GM12878 (cell line): Measurements from ENCODE around the gene WFS1. TPM values are rescaled to one million over a fixed set of nuclear protein-coding genes. Genes with fewer than 3 reads are reported as not detected.

Experiments
- BCL11A ChIP-seq: IDR thresholded peaks from 2 replicates; pipeline ENCODE4 v1.6.1; 2011; ENCODE audit warnings: low read depth, low read length
- DPF2 ChIP-seq: fragments of 450-650 bp; IDR thresholded peaks from 2 replicates; pipeline ENCODE4 v1.6.1; 2017; ENCODE audit warnings: mild to moderate bottlenecking
- ELK1 ChIP-seq: IDR thresholded peaks from 2 replicates; pipeline ENCODE4 v1.6.1; 2012; ENCODE audit warnings: low read depth, low read length, improper control_type of control experiment
- MTA3 ChIP-seq: IDR thresholded peaks from 2 replicates; pipeline ENCODE4 v1.6.1; 2012; ENCODE audit warnings: low read length, inconsistent platforms, borderline replicate concordance
- NR2C2 ChIP-seq: IDR thresholded peaks from 2 replicates; pipeline ENCODE4 v1.6.1; 2011; ENCODE audit warnings: borderline replicate concordance, low read depth; ENCODE audit not compliant: control insufficient read depth, insufficient read length
- NRF1 ChIP-seq: conservative IDR thresholded peaks from 2 replicates; pipeline ENCODE4 v1.6.1; 2011; ENCODE audit warnings: mild to moderate bottlenecking, low read depth, low read length, improper control_type of control experiment
- PAX8 ChIP-seq: fragments of 450-650 bp; IDR thresholded peaks from 2 replicates; pipeline ENCODE4 v1.6.1; 2017; ENCODE audit warnings: mild to moderate bottlenecking, moderate library complexity
- TCF12 ChIP-seq: IDR thresholded peaks from 2 replicates; pipeline ENCODE4 v1.6.1; 2011; ENCODE audit warnings: low read depth, mild to moderate bottlenecking, low read length
- ZBTB11 ChIP-seq: fragments of 450-650 bp; formaldehyde crosslinking; IDR thresholded peaks from 2 replicates; pipeline ENCODE4 v1.5.0; 2022; ENCODE audit warnings: mild to moderate bottlenecking, missing genetic modification characterization
- polyA plus RNA-seq, 11 experiments: library from polyadenylated mRNA; depleted of rRNA in 4 of 11; unstranded in 6 of 11; stranded (reverse) in 5 of 11; fragments of >200 nt; fragmentation: Nextera tagmentation in 4 of 11; fragmentation: Illumina TruSeq in 1 of 11; extraction: Ambion mirVana in 4 of 11; extraction: Trizol in 1 of 11; gene quantifications; 1 replicate in 1 of 11; 2 replicates in 10 of 11; pipeline versions ENCODE4 v1.2.1 to v1.2.3, GENCODE V29; 2011 to 2016; ENCODE audit warnings: inconsistent platforms in 2 of 11, missing spikeins in 2 of 11, low read depth in 1 of 11
- total RNA-seq, 4 experiments: library from RNA; depleted of rRNA in 3 of 4; stranded (reverse); fragments of >200 nt in 3 of 4; fragmentation: Illumina TruSeq in 1 of 4; extraction: Trizol in 1 of 4; gene quantifications; 2 replicates each; pipeline versions ENCODE4 v1.2.1 to v1.2.3, GENCODE V29; 2013 to 2021
- TF ChIP-seq, protein P1 (sequence below): fragments of 450-650 bp; IDR thresholded peaks from 2 replicates; pipeline ENCODE4 v1.6.1; 2017; ENCODE audit warnings: mild to moderate bottlenecking

WFS1 gene
- total and polyA plus RNA-seq, 10 of the 15 experiments (the other 5 are each of a cell fraction or from before 2014, with no cell fraction given), result 0.31 to 4.7 (median 2.0) TPM

DNA sequence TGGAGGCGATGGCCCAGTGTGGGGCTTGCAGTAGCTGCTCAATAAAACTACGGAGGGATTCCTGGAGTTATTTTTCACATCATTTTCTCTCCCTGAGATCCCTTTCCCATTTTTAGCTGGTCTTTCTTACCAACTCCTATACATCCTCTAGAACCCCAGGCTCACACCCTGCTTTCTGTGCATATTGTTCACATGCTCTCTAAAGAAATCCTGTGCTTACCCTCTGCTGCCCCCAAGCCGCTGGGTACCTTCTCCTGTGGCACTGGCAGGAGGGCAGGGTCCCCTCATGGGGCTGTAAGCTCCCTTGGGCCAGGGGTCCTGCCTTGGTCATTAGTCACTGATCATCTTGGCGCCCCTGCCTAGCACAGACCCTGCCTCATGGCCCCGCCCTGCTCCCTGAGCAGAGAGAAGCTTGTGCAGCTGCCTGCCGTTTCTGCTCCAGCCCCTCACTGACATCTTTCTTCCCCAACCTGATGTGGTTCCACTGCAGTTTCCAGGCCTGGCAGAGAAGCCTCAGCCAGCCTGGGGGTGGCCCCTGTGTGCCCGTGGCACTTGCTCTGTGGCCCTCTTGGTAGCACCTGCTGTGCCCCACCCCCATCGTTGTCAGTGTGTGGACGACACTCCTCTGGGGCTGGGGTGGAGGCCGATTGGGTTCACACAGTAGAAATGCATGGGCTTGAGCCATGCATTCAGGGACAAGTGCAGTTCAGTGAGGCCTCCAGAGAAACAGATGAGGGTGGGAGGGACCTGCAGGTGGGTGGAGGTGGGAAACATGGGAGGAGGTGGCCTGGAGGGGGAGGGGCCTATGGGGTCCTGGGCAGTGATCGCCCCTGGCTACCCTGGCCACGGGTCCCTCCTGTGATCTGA is 69.5 kb downstream of the WFS1 start (continued):
- no peak for TF ChIP-seq ZBTB11 (CRISPR knock-in tag)
- TF ChIP-seq TCF12, result no peak
- TF ChIP-seq, protein P1, sequence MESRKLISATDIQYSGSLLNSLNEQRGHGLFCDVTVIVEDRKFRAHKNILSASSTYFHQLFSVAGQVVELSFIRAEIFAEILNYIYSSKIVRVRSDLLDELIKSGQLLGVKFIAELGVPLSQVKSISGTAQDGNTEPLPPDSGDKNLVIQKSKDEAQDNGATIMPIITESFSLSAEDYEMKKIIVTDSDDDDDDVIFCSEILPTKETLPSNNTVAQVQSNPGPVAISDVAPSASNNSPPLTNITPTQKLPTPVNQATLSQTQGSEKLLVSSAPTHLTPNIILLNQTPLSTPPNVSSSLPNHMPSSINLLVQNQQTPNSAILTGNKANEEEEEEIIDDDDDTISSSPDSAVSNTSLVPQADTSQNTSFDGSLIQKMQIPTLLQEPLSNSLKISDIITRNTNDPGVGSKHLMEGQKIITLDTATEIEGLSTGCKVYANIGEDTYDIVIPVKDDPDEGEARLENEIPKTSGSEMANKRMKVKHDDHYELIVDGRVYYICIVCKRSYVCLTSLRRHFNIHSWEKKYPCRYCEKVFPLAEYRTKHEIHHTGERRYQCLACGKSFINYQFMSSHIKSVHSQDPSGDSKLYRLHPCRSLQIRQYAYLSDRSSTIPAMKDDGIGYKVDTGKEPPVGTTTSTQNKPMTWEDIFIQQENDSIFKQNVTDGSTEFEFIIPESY, result no peak
- TF ChIP-seq NRF1, result no peak
- no peak for TF ChIP-seq ELK1
- TF ChIP-seq MTA3, result no peak
- TF ChIP-seq PAX8, result no peak
- TF ChIP-seq BCL11A, result no peak
- no peak for TF ChIP-seq NR2C2
- TF ChIP-seq DPF2, result no peak
